H9 (cell line): Measurements from ENCODE around the gene CDIPT. TPM values are rescaled to one million over a fixed set of nuclear protein-coding genes. Genes with fewer than 3 reads are reported as not detected.

ENCODE experiments used
- DNase-seq: peaks from one replicate; pipeline ENCODE4 v3.0.0-alpha.2; 2017
- H2AFZ ChIP-seq: one replicate; pipeline ENCODE4 v1.6.1; 2013; ENCODE audit warnings: mild to moderate bottlenecking, low read length, control low read depth, moderate library complexity
- H2AK5ac ChIP-seq: 2 replicates; pipeline ENCODE4 v1.6.1; 2013; ENCODE audit warnings: low read length, control low read depth, mixed read lengths; ENCODE audit not compliant: insufficient read length
- H2BK120ac ChIP-seq: one replicate; pipeline ENCODE4 v1.6.1; 2013; ENCODE audit warnings: low read depth, mild to moderate bottlenecking, low read length, control low read depth, inconsistent platforms; ENCODE audit not compliant: poor library complexity, severe bottlenecking
- H2BK12ac ChIP-seq: 2 replicates; pipeline ENCODE4 v1.6.1; 2013; ENCODE audit warnings: low read length, control low read depth, mixed read lengths, low read depth; ENCODE audit not compliant: insufficient read length
- H2BK15ac ChIP-seq: 2 replicates; pipeline ENCODE4 v1.6.1; 2013; ENCODE audit warnings: low read depth, low read length, control low read depth
- H2BK20ac ChIP-seq: one replicate; pipeline ENCODE4 v1.6.1; 2013; ENCODE audit warnings: low read depth, mild to moderate bottlenecking, low read length, control low read depth, inconsistent platforms; ENCODE audit not compliant: poor library complexity, severe bottlenecking
- H2BK5ac ChIP-seq: 2 replicates; pipeline ENCODE4 v1.6.1; 2013; ENCODE audit warnings: low read length, control low read depth, mixed read lengths; ENCODE audit not compliant: insufficient read length
- H3K14ac ChIP-seq: 2 replicates; pipeline ENCODE4 v1.6.1; 2013; ENCODE audit warnings: low read length, control low read depth; ENCODE audit not compliant: insufficient read depth
- H3K18ac ChIP-seq: 2 replicates; pipeline ENCODE4 v1.6.1; 2013; ENCODE audit warnings: low read depth, mild to moderate bottlenecking, mixed read lengths, low read length, control low read depth; ENCODE audit not compliant: insufficient read length
- H3K23ac ChIP-seq: 2 replicates; pipeline ENCODE4 v1.6.1; 2013; ENCODE audit warnings: low read length, control low read depth, mixed read lengths, low read depth; ENCODE audit not compliant: insufficient read length
- H3K23me2 ChIP-seq: 2 replicates; pipeline ENCODE4 v1.6.1; 2013; ENCODE audit warnings: low read depth, mild to moderate bottlenecking, mixed read lengths, low read length, control low read depth; ENCODE audit not compliant: insufficient read length, poor library complexity, severe bottlenecking
- H3K27ac ChIP-seq: 2 replicates; pipeline ENCODE4 v1.5.1; 2013; ENCODE audit warnings: low read length, control low read depth, mixed read lengths, low read depth; ENCODE audit not compliant: insufficient read length
- H3K27me3 ChIP-seq: 2 replicates; pipeline ENCODE4 v1.6.1; 2013; ENCODE audit warnings: low read length, control low read depth, inconsistent platforms; ENCODE audit not compliant: insufficient read depth
- H3K4ac ChIP-seq: 2 replicates; pipeline ENCODE4 v1.6.1; 2013; ENCODE audit warnings: low read depth, mild to moderate bottlenecking, control low read depth, inconsistent platforms, low read length, moderate library complexity
- H3K4me1 ChIP-seq: 2 replicates; pipeline ENCODE4 v1.6.1; 2013; ENCODE audit warnings: low read length, control low read depth, inconsistent platforms; ENCODE audit not compliant: insufficient read depth
- H3K4me2 ChIP-seq: 2 replicates; pipeline ENCODE4 v1.6.1; 2013; ENCODE audit warnings: low read length, control low read depth, mixed read lengths; ENCODE audit not compliant: insufficient read length, insufficient read depth
- H3K56ac ChIP-seq: 2 replicates; pipeline ENCODE4 v1.6.1; 2013; ENCODE audit warnings: low read depth, mild to moderate bottlenecking, mixed read lengths, low read length, control low read depth; ENCODE audit not compliant: insufficient read length
- H3K79me1 ChIP-seq: 2 replicates; pipeline ENCODE4 v1.6.1; 2013; ENCODE audit warnings: low read depth, mild to moderate bottlenecking, moderate library complexity, low read length, control low read depth, inconsistent platforms; ENCODE audit not compliant: insufficient read depth, poor library complexity, severe bottlenecking
- H3K79me2 ChIP-seq: 2 replicates; pipeline ENCODE4 v1.6.1; 2013; ENCODE audit warnings: low read length, control low read depth, inconsistent platforms; ENCODE audit not compliant: insufficient read depth
- H3K9ac ChIP-seq: 2 replicates; pipeline ENCODE4 v1.6.1; 2013; ENCODE audit warnings: low read length, control low read depth, mixed read lengths; ENCODE audit not compliant: insufficient read length; ENCODE audit errors: extremely low read depth
- H3K9me3 ChIP-seq: one replicate; pipeline ENCODE4 v1.6.1; 2013; ENCODE audit warnings: low read depth, low read length, inconsistent platforms; ENCODE audit not compliant: control insufficient read depth
- H3T11ph ChIP-seq: one replicate; pipeline ENCODE4 v1.6.1; 2013; ENCODE audit warnings: mild to moderate bottlenecking, low read length, control low read depth, inconsistent platforms
- H4K20me1 ChIP-seq: one replicate; pipeline ENCODE4 v1.6.1; 2013; ENCODE audit not compliant: control insufficient read depth, insufficient read length, insufficient read depth
- H4K5ac ChIP-seq: 2 replicates; pipeline ENCODE4 v1.6.1; 2013; ENCODE audit warnings: low read depth, mild to moderate bottlenecking, mixed read lengths, low read length, control low read depth; ENCODE audit not compliant: insufficient read length
- H4K8ac ChIP-seq: replicated peaks from 2 replicates; pipeline ENCODE4 v1.6.1; 2013; ENCODE audit warnings: low read length, control low read depth, mixed read lengths, low read depth; ENCODE audit not compliant: insufficient read length
- H4K91ac ChIP-seq: 2 replicates; pipeline ENCODE4 v1.6.1; 2013; ENCODE audit warnings: low read depth, mild to moderate bottlenecking, moderate library complexity, mixed read lengths, low read length, control low read depth; ENCODE audit not compliant: insufficient read length
- H3K27ac Mint-ChIP-seq, 3 experiments: 2 replicates in 2 of 3; 3 replicates in 1 of 3; pipeline ENCODE4 v1.8.0; 2020 to 2021; ENCODE audit warnings: mixed read lengths in 3 of 3, mild to moderate bottlenecking in 1 of 3, moderate library complexity in 1 of 3
- H3K27me3 Mint-ChIP-seq: 2 replicates; pipeline ENCODE4 v1.8.0; 2021; ENCODE audit warnings: low read depth, mild to moderate bottlenecking, moderate library complexity, mixed read lengths
- H3K36me3 Mint-ChIP-seq, 3 experiments: 2 replicates in 2 of 3; 3 replicates in 1 of 3; pipeline ENCODE4 v1.8.0; 2020 to 2021; ENCODE audit warnings: low read depth in 3 of 3, mixed read lengths in 3 of 3; ENCODE audit not compliant: insufficient read depth in 1 of 3
- H3K4me1 Mint-ChIP-seq, 2 experiments: 2 replicates each; pipeline ENCODE4 v1.8.0; 2020; ENCODE audit warnings: mixed read lengths in 2 of 2
- H3K4me3 Mint-ChIP-seq, 2 experiments: 2 replicates in 1 of 2; 3 replicates in 1 of 2; pipeline ENCODE4 v1.8.0; 2020 to 2021; ENCODE audit warnings: mild to moderate bottlenecking in 2 of 2, mixed read lengths in 2 of 2, moderate library complexity in 1 of 2
- H3K9me3 Mint-ChIP-seq, 2 experiments: 2 replicates in 1 of 2; 3 replicates in 1 of 2; pipeline ENCODE4 v1.8.0; 2020; ENCODE audit warnings: mild to moderate bottlenecking in 2 of 2, mixed read lengths in 2 of 2, moderate library complexity in 1 of 2
- WGBS: extraction: QIAGEN DNeasy Blood & Tissue Kit; methylation state at CpG from one replicate; pipeline ENCODE4 v1.1.7; 2013; ENCODE audit warnings: missing lambda C conversion rate, low lambda C conversion rate, mixed read lengths; ENCODE audit not compliant: insufficient read length; ENCODE audit errors: extremely low coverage; 5-methylcytosine and 5-hydroxymethylcytosine counted together
- total RNA-seq: library from RNA; stranded (reverse); gene quantifications from 2 replicates; pipeline ENCODE4 v1.2.1, GENCODE V29; 2021
- TF ChIP-seq, protein P1 (sequence below): fragments of 200-600 bp; sonication (generic); conservative IDR thresholded peaks from 3 replicates; pipeline ENCODE4 v1.8.0; 2021; ENCODE audit warnings: antibody characterized with exemption, mild to moderate bottlenecking

Gene CDIPT
- total RNA-seq, 1 experiment from 2014 or later: 70.6 TPM

DNA sequence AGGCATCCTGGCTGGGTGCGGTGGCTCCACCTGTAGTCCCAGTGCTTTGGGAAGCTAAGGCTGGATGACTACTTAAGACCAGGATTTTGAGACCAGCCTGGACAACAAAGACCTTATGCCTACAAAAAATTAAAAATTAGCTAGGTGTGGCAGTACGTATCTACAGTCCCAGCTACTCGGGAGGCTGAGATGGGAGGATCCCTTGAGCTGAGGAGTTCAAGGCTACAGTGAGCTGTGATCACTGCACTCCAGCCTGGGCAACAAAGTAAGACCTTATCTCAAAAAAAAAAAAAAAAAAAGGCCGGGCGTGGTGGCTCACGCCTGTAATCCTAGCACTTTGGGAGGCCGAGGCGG lies 36.7 kb downstream of the CDIPT start:
- H4K20me1 ChIP-seq: no peaks in the 10 kb centered on the region

More for the DNA sequence above, 36.7 kb downstream of the CDIPT start:
- Histone ChIP-seq H3K9me3 (no peaks in the 10 kb centered on the region), H3K18ac (no peak overlapping the region), H3K14ac (no peak overlapping the region), H3K27me3 (no peaks in the 10 kb centered on the region), H2AK5ac (no peak overlapping the region), H2BK5ac (no peak overlapping the region), H3T11ph (no peak overlapping the region), H2AFZ (no peak overlapping the region), H3K4ac (no peak overlapping the region), H2BK20ac (no peak overlapping the region), H3K79me2 (no peaks in the 10 kb centered on the region), H3K4me2 (no peak overlapping the region), H2BK15ac (no peak overlapping the region), H4K8ac (no peak overlapping the region), H3K79me1 (no peaks in the 10 kb centered on the region), H4K5ac (no peak overlapping the region), H3K9ac (no peak overlapping the region), H2BK120ac (no peak overlapping the region), H3K23me2 (no peaks in the 10 kb centered on the region), H3K27ac (no peak overlapping the region), H2BK12ac (no peak overlapping the region), H3K4me1 (no peaks in the 10 kb centered on the region), H3K23ac (no peak overlapping the region), H4K91ac (no peak overlapping the region), H3K56ac (no peak overlapping the region)
- H3K27ac Mint-ChIP-seq: no peak overlapping the region
- WGBS: no CpG with 5 or more reads among the region's 8 CpGs
- H3K4me3 Mint-ChIP-seq: no peak overlapping the region
- H3K36me3 Mint-ChIP-seq: no peaks in the 10 kb centered on the region
- no peak for DNase-seq
- no peaks in the 10 kb centered on the region for H3K9me3 Mint-ChIP-seq
- peaks cover 15 to 22% of the 10 kb centered on the region in 2 experiments for H3K4me1 Mint-ChIP-seq
- H3K27me3 Mint-ChIP-seq: no peaks in the 10 kb centered on the region; the same call in 1 of the 2 replicates
- TF ChIP-seq, protein P1, sequence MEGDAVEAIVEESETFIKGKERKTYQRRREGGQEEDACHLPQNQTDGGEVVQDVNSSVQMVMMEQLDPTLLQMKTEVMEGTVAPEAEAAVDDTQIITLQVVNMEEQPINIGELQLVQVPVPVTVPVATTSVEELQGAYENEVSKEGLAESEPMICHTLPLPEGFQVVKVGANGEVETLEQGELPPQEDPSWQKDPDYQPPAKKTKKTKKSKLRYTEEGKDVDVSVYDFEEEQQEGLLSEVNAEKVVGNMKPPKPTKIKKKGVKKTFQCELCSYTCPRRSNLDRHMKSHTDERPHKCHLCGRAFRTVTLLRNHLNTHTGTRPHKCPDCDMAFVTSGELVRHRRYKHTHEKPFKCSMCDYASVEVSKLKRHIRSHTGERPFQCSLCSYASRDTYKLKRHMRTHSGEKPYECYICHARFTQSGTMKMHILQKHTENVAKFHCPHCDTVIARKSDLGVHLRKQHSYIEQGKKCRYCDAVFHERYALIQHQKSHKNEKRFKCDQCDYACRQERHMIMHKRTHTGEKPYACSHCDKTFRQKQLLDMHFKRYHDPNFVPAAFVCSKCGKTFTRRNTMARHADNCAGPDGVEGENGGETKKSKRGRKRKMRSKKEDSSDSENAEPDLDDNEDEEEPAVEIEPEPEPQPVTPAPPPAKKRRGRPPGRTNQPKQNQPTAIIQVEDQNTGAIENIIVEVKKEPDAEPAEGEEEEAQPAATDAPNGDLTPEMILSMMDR: no peak
